Measurements from ENCODE around the gene ABHD11. TPM values are rescaled to one million over a fixed set of nuclear protein-coding genes. Genes with fewer than 3 reads are reported as not detected.
"Not testable (repeated sequence)": the region's sequence is repeated elsewhere in the genome, so short reads cannot be mapped to it uniquely, and the experiment has no call there.

ABHD11 gene
- total RNA-seq, 1 donor from 2014 or later, result 62.2 TPM

DNA sequence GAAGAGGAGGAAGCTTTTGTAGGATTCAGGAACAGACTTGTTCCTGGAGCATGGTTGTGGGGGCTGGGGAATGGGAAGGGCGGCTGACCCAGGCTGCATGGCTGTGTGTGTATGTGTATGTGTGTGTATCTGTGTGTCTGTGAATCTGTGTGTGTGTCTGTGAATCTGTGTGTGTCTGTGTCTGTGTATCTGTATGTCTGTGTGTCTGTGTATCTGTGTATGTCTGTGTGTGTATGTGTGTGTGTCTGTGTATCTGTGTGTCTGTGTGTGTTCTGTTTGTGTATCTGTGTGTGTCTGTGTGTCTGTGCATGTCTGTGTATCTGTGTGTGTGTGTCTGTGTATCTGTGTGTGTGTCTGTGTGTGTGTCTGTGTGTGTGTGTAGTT, 12.5 kb downstream of the ABHD11 start:
- TF ChIP-seq, protein P1, sequence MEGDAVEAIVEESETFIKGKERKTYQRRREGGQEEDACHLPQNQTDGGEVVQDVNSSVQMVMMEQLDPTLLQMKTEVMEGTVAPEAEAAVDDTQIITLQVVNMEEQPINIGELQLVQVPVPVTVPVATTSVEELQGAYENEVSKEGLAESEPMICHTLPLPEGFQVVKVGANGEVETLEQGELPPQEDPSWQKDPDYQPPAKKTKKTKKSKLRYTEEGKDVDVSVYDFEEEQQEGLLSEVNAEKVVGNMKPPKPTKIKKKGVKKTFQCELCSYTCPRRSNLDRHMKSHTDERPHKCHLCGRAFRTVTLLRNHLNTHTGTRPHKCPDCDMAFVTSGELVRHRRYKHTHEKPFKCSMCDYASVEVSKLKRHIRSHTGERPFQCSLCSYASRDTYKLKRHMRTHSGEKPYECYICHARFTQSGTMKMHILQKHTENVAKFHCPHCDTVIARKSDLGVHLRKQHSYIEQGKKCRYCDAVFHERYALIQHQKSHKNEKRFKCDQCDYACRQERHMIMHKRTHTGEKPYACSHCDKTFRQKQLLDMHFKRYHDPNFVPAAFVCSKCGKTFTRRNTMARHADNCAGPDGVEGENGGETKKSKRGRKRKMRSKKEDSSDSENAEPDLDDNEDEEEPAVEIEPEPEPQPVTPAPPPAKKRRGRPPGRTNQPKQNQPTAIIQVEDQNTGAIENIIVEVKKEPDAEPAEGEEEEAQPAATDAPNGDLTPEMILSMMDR (IDR thresholded peaks at IDR 0.05; ENCODE audit: insufficient read depth, low read length, poor library complexity, severe bottlenecking), result no peak
- DNase-seq (ENCODE audit: low read depth), result no peak
- H3K27me3 ChIP-seq (ENCODE audit: control insufficient read depth, insufficient read depth, low read length), result peaks cover 2% of the 10 kb centered on the region
- H3K36me3 ChIP-seq (ENCODE audit: control insufficient read depth, insufficient read depth, low read length), result no peaks in the 10 kb centered on the region
- no peak overlapping the region for H3K4me3 ChIP-seq (ENCODE audit: low read depth, low read length)

DNA sequence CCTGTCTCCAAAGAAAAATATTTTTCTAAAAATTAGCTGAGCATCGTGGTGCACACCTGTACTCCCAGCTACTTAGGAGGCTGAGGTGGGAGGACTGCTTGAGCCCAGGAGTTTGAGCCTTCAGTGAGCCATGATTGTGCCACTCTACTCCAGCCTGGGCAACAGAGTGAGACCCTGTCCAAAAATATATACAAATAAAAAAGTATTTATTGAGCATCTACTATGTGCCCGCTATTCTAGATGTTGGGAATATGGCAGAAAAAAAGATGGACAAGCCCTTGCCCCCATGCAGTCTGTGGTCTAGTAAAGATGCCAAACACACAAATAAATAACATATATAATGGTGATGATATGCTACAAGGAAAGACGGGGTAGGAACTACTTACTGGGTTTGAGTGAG, 14.8 kb downstream of the ABHD11 start:
- H3K4me3 ChIP-seq (ENCODE audit: low read depth, low read length), result no peak overlapping the region
- peaks cover 2% of the 10 kb centered on the region for H3K27me3 ChIP-seq (ENCODE audit: control insufficient read depth, insufficient read depth, low read length)
- TF ChIP-seq, protein P1 (IDR thresholded peaks at IDR 0.05; ENCODE audit: insufficient read depth, low read length, poor library complexity, severe bottlenecking), result no peak
- no peaks in the 10 kb centered on the region for H3K36me3 ChIP-seq (ENCODE audit: control insufficient read depth, insufficient read depth, low read length)
- no peak for DNase-seq (ENCODE audit: low read depth)

DNA sequence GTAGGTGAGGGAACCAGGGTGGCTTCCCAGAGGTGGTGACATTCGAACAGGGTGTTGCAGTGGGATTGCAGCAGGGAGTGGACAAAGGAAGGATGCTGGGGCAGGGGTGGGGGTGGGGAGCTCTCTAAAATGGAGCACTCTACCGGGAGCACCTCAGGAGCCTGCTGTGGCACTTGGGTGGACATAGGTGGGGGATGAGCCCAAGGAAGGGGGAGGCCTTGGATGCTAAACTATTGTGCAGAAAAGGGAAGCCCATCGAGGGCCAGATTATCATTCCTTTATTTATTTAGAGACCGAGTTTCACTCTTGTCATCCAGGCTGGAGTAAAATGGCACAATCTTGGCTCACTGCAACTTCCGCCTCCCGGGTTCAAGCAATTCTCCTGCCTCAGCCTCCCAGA, 15.8 kb downstream of the ABHD11 start:
- Histone ChIP-seq H3K36me3 (ENCODE audit: control insufficient read depth, insufficient read depth, low read length) (no peaks in the 10 kb centered on the region), H3K27me3 (ENCODE audit: control insufficient read depth, insufficient read depth, low read length) (peaks cover 2% of the 10 kb centered on the region), H3K4me3 (ENCODE audit: low read depth, low read length) (no peak overlapping the region)
- no peak for DNase-seq (ENCODE audit: low read depth)
- TF ChIP-seq, protein P1 (IDR thresholded peaks at IDR 0.05; ENCODE audit: insufficient read depth, low read length, poor library complexity, severe bottlenecking), result no peak

DNA sequence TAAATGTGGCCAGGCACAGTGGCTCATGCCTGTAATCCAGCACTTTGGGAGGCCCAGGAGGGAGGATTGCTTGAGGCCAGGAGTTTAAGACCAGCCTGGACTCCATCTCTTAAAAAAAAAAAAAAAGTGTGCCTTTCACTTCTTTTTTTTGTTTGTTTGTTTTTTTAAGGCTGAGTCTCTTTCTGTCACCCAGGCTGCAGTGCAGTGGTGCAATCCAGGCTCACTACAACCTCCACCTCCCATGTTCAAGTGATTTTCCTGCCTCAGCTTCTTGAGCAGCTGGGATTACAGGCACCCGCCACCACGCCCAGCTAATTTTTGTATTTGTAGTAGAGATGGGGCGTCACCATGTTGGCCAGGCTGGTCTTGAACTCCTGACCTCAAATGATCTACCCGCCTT, 16.4 kb downstream of the ABHD11 start:
- H3K4me3 ChIP-seq (ENCODE audit: low read depth, low read length); H3K27me3 ChIP-seq (ENCODE audit: control insufficient read depth, insufficient read depth, low read length); DNase-seq (ENCODE audit: low read depth); H3K36me3 ChIP-seq (ENCODE audit: control insufficient read depth, insufficient read depth, low read length): not testable (repeated sequence)

DNA sequence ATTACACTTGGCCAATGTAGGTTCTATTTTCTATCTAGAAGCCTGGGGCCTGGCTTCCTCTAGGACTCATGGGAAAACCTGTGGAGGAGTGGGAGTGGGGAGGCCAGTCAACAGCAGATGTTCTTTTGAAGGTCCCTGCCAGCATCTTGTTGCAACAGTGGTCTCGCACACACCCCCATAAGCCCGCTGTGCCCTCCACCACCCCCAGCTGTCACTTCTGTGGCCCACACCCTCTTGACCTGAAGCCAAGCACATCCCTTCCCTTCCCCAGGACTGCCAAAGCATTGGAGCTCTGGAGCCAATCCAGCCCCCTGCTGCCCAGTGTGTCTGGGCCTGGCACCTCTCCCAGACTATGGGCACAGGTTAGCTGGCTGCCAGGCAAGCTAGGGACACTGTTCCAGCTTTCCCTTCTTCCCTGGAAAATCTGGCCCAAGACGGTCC, 17.2 kb downstream of the ABHD11 start:
- no peak for DNase-seq (ENCODE audit: low read depth)
- TF ChIP-seq, protein P1 (IDR thresholded peaks at IDR 0.05; ENCODE audit: insufficient read depth, low read length, poor library complexity, severe bottlenecking), result no peak
- Histone ChIP-seq H3K4me3 (ENCODE audit: low read depth, low read length) (no peak overlapping the region), H3K36me3 (ENCODE audit: control insufficient read depth, insufficient read depth, low read length) (no peaks in the 10 kb centered on the region), H3K27me3 (ENCODE audit: control insufficient read depth, insufficient read depth, low read length) (no peaks in the 10 kb centered on the region)

DNA sequence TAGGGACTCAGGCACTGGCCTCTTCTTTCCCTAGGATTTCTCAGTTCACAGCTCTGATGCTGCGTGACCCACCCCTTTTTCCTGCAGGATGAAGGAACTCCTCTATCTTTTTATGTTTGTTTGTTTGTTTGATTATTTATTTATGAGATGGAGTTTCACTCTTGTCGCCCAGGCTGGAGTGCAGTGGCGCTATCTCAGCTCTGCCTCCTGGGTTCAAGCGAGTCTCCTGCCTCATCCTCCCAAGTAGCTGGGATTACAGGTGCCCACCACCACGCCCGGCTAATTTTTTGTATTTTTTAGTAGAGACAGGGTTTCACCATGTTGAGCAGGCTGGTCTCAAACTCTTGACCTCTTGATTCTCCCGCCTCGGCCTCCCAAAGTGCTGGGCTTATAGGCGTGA, 18.2 kb downstream of the ABHD11 start:
- DNase-seq (ENCODE audit: low read depth); H3K4me3 ChIP-seq (ENCODE audit: low read depth, low read length): not testable (repeated sequence)

DNA sequence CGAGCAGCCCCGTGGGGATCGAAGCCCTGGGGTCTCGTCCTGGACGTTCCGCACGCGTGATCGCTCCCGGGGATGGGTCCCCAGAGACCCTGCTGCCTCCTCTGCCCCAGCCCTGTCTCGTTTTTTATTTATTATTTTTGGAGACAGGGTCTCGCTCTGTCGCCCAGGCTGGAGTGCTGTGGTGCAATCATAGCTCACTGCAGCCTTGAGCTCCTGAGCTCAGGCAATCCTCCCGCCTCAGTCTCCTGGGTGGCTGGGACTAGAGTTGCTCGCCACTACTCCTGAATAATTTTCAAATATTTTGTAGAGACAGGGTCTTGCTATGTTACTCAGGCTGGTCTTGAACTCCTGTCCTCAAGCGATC, 18.8 kb downstream of the ABHD11 start:
- no peaks in the 10 kb centered on the region for H3K36me3 ChIP-seq (ENCODE audit: control insufficient read depth, insufficient read depth, low read length)
- TF ChIP-seq, protein P1 (IDR thresholded peaks at IDR 0.05; ENCODE audit: insufficient read depth, low read length, poor library complexity, severe bottlenecking), result no peak
- DNase-seq (ENCODE audit: low read depth), result no peak
- peak overlapping the region; percentile 30 for H3K4me3 ChIP-seq (ENCODE audit: low read depth, low read length)
- H3K27me3 ChIP-seq (ENCODE audit: control insufficient read depth, insufficient read depth, low read length), result no peaks in the 10 kb centered on the region

More for the DNA sequence above, 18.2 kb downstream of the ABHD11 start:
- not testable (repeated sequence) for H3K36me3 ChIP-seq (ENCODE audit: control insufficient read depth, insufficient read depth, low read length); H3K27me3 ChIP-seq (ENCODE audit: control insufficient read depth, insufficient read depth, low read length)
